ENCODE data around the gene CDC42SE2. TPM values are rescaled to one million over a fixed set of nuclear protein-coding genes. Genes with fewer than 3 reads are reported as not detected.

CDC42SE2 gene
- total and polyA plus RNA-seq, 12 donors, result 5.1 to 26.7 (median 19.2) TPM

- DNase-seq, result no peak
- TF ChIP-seq CTCF (IDR thresholded peaks at IDR 0.05), result no peak
- no peak for TF ChIP-seq POLR2A (IDR thresholded peaks at IDR 0.05)
- WGBS, 4 donors, result 80 to 92% (median 87%) methylated on average over 2 of the region's 2 CpGs
- H3K9me3 ChIP-seq (replicated peaks in 1 of 3), result no peaks in the 10 kb centered on the region
- intact Hi-C loops (cut with DNase I), result loop anchor here (10.0 kb wide), 1 partner anchor 92 kb away; the partner anchor contains the start of gene HINT1 (in 2 of the 2)
- no peaks in the 10 kb centered on the region for H3K36me3 ChIP-seq (replicated peaks in 1 of 2)
- peak overlapping the region in 1 of 5 donors; percentile 61 for H3K27ac ChIP-seq
- H3K27me3 ChIP-seq, result no peaks in the 10 kb centered on the region
- H3K4me1 ChIP-seq (replicated peaks in 1 of 2), result no peaks in the 10 kb centered on the region
- H3K4me3 ChIP-seq, result no peak overlapping the region
These were observed 7.4 kb upstream of the CDC42SE2 start for GRCh38 chr5:131256507-131256823.

GRCh38 chr5:131258733-131259132 is 5.1 kb upstream of the CDC42SE2 start:
- H3K4me3 ChIP-seq, result no peak overlapping the region
- peaks cover 0 to 8% of the 10 kb centered on the region in 2 donors for H3K4me1 ChIP-seq (replicated peaks in 1 of 2)
- TF ChIP-seq CTCF (IDR thresholded peaks at IDR 0.05), result no peak
- TF ChIP-seq POLR2A (IDR thresholded peaks at IDR 0.05), result no peak
- intact Hi-C loops (cut with DNase I), result loop anchor here (10.0 kb wide), 1 partner anchor 94 kb away; the partner anchor contains the start of gene HINT1 (in 2 of the 2)
- no peak overlapping the region for H3K27ac ChIP-seq
- 68 to 79% (median 73%) methylated on average over 2 of the region's 2 CpGs for WGBS, 4 donors
- H3K36me3 ChIP-seq (replicated peaks in 1 of 2), result no peaks in the 10 kb centered on the region
- DNase-seq, result no peak
- H3K27me3 ChIP-seq, result no peaks in the 10 kb centered on the region
- H3K9me3 ChIP-seq (replicated peaks in 1 of 3), result no peaks in the 10 kb centered on the region

- TF ChIP-seq POLR2A (IDR thresholded peaks at IDR 0.05) (no peak), CTCF (IDR thresholded peaks at IDR 0.05) (no peak)
- intact Hi-C loops (cut with DNase I), result loop anchor here (10.0 kb wide), 1 partner anchor 95 kb away; the partner anchor contains the start of gene HINT1 (in 2 of the 2)
- H3K4me1 ChIP-seq (replicated peaks in 1 of 2), result peaks cover 0 to 8% of the 10 kb centered on the region in 2 donors
These were observed 4.5 kb upstream of the CDC42SE2 start for GRCh38 chr5:131259326-131259725.

DNA sequence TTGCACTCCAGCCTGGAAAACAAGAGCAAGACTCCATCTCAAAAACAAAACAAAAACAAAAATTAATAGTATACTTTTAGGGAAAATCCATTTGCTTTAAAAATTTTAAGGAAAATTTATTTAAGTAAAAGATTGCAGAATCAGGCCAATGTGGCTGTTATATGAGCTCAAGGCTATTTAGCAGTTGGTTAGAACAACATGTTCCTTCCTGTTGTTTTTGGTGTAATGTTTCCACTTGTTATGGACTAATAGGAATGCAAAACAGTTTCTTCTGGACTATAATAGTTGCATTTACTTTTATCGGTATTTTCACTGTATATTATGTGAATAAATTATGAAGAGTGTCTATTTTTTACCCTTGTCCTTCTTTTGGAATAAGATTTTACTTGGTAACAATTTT is 3.0 kb upstream of the CDC42SE2 start:
- Histone ChIP-seq H3K36me3 (replicated peaks in 1 of 2) (no peaks in the 10 kb centered on the region), H3K4me3 (no peak overlapping the region), H3K9me3 (replicated peaks in 1 of 3) (no peaks in the 10 kb centered on the region), H3K27ac (no peak overlapping the region), H3K4me1 (replicated peaks in 1 of 2) (peaks cover 0 to 19% of the 10 kb centered on the region in 2 donors), H3K27me3 (no peaks in the 10 kb centered on the region)
- TF ChIP-seq CTCF (IDR thresholded peaks at IDR 0.05), result no peak
- TF ChIP-seq POLR2A (IDR thresholded peaks at IDR 0.05), result no peak
- intact Hi-C loops (cut with DNase I), result no loop called here
- WGBS, 4 donors, result 40 to 51% (median 44%) methylated on average over 1 of the region's 1 CpG
- no peak for DNase-seq

More at GRCh38 chr5:131259326-131259725, 4.5 kb upstream of the CDC42SE2 start:
- no peak overlapping the region for H3K4me3 ChIP-seq
- H3K27me3 ChIP-seq, result no peaks in the 10 kb centered on the region
- H3K27ac ChIP-seq, result no peak overlapping the region
- no peaks in the 10 kb centered on the region for H3K36me3 ChIP-seq (replicated peaks in 1 of 2)
- DNase-seq, result no peak
- H3K9me3 ChIP-seq (replicated peaks in 1 of 3), result no peaks in the 10 kb centered on the region

All from adrenal gland (tissue), 12 donors.